ENCODE data around the gene PLEKHG7.
"Not testable (repeated sequence)": the region's sequence is repeated elsewhere in the genome, so short reads cannot be mapped to it uniquely, and the experiment has no call there.

GRCh38 chr12:92794356-92794755 is 91.6 kb downstream of the PLEKHG7 start:
- TF ChIP-seq POLR2A, CTCF (IDR thresholded peaks at IDR 0.05): not testable (repeated sequence)
